Measurements from ENCODE around the gene CLDN10.
"Not testable (repeated sequence)": the region's sequence is repeated elsewhere in the genome, so short reads cannot be mapped to it uniquely, and the experiment has no call there.

The CLDN10 gene

GRCh38 chr13:95541911-95542474, 10.5 kb upstream of the CLDN10 start:
- no peak for DNase-seq

DNA sequence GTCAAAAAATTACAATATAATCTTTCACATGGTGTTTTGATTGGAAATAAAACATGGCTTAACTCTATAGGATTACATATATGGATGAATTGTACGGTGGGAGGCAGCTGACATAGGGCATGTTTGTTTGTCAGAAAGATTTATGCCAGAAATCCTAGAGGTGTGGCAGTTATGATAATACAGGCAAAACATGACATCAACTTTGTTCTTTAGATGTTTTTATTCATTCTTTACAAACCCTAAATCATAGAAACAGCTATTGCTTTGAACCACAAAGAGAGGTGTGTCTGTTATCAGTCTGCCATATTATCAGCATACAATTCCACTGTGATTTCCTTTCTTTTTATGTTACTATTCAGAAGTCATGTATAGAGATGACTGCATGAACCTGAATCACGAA, 8.2 kb upstream of the CLDN10 start:
- no peak for DNase-seq

- no peak for DNase-seq
These were observed 5.6 kb upstream of the CLDN10 start for GRCh38 chr13:95546919-95547318.

- DNase-seq: no peak
These were observed 4.9 kb upstream of the CLDN10 start for GRCh38 chr13:95547531-95548167.

DNA sequence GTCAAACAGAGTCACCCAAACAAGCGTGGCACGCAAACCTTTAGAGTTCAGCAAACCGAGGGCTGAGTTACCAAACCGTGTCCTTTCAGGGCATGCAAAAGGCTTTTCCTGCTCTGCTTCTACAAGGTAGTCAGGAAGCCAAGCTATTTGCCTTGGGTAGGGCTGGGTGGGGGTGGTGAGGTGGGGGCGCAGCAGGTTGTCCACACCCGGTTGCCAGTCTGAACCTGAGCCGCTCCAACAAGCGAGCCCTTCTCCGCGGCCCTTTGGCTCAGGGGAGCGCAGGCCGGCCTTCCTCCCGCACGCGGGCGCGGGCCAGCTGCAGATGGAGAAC, 347 bp upstream of the CLDN10 start:
- DNase-seq: no peak

DNA sequence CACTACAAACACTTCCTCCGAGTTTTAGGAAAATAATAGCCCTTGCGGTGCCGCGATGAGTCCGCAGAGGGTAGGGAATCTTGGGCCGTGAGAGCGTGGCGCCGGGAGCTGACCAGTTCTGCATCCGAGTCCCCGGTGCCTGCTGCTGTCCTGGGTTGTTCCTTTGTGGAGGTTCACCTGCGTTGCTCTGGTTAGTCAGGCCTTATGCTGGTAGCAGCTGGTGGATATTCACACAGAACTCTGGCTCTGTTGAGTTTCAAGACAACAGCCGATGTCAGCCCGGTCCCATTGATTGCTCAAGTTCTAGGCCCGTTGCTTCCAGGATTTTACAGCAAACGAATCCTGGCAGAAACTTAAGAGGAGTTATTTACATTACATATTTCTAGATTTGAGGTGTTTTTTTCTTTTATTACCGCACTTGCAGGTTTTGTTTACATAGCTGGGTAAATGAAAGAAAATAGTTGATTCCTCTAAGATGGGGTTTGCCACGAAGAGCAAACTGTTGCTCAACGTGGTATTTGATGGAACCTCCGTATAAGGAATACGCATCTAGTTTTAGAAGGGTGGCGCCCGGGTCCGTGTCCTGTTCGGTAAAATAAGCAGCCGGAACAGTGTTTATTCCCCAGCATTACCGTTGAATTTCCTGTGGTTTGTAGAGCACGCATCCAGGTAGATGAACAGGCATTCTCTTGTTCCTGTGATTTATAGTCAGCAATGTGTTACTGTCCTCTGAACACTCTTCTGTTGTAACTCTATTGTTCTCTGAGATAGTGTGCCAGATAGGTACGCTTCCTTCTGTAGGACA, 1.3 kb downstream of the CLDN10 start:
- DNase-seq: no peak

GRCh38 chr13:95557013-95557412, 4.5 kb downstream of the CLDN10 start:
- no peak for DNase-seq

DNA sequence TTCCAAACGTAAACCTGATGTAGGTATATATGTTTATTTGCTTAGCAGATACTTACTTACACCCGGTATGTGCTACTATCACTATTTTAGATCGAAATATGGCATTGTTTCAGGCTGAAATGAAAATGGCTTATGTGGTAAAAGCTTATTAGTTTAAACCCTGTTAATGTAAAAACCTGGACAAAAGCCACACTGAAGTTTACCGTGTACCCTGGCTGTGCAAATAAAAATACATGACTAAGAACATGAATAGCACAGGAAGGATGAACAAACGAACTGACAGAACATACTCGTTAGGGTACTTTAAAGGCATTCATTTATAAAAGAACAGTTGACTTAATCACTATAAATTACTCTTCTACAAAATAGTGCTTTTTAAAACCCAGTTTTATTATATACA, 6.6 kb downstream of the CLDN10 start:
- no peak for DNase-seq

- DNase-seq: no peak
These were observed 7.9 kb downstream of the CLDN10 start for GRCh38 chr13:95560387-95560786.

DNA sequence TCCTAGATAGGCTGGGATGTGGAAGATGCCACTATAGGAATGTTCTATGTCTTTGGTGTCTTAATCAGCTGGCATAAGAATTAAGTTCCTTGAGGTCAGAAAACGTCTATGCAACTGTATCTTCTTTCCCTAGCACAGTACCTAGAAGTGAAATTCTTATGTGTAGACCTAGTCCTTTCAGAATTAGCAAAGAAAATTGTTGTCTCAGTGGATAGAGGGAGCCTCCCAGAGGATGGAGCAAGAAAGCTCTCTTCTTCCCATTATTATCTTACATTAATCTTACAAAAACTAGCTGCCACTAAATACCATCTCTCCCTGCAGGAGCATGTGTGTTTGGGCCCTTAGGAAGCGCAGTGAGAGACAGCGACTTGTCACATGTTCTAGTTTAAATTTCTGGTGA, 11.6 kb downstream of the CLDN10 start:
- no peak for DNase-seq

- DNase-seq: no peak
These were observed 12.3 kb downstream of the CLDN10 start for GRCh38 chr13:95564733-95565291.

DNA sequence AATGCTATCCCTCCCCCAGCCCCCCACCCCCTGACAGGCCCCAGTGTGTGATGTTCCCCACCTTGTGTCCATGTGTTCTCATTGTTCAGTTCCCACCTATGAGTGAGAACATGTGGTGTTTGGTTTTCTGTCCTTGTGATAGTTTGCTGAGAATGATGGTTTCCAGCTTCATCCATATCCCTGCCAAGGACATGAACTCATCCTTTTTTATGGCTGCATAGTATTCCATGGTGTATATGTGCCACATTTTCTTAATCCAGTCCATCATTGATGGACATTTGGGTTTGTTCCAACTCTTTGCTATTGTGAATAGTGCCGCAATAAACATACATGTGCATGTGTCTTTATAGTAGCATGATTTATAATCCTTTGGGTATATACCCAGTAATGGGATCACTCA, 13.2 kb downstream of the CLDN10 start:
- DNase-seq: not testable (repeated sequence)

GRCh38 chr13:95568131-95568530, 15.6 kb downstream of the CLDN10 start:
- DNase-seq: no peak

DNA sequence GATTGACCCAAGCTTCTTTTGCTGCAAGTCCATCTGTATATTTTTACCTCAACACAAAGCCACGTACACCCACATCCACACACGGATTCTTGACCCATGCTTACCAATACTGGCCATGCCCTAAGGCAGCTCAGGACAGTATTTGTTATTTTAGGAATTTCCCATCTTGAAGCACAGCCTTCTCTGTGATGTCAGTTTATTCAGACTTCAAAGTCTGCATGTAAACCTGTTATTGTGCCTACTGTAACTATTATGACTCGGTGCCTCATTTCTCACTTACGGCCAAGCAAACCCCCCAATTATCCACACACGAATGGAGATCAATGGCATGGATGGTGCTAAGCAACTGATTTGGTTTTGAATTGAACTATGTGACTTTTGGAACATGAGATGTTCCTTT, 17.5 kb downstream of the CLDN10 start:
- no peak for DNase-seq

DNA sequence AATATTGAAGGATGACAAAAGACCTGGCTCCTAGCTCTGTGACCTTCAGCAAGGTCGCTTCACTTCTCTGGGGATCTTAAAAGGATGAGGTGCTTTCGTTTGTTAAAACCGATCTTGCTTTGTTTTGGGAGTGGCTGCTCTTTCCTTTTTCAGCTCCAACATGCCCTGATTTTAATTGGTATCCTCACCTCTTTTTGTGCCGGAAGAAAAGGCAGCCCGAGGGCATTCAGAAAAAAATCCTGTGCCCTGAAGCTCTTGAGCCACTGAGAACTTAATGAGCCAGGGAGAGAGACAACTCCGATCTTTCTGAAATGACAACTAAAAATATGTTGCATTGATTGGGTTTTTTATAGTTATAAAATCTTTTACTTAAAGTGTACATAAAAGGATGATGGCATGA, 19.4 kb downstream of the CLDN10 start:
- no peak for DNase-seq

DNA sequence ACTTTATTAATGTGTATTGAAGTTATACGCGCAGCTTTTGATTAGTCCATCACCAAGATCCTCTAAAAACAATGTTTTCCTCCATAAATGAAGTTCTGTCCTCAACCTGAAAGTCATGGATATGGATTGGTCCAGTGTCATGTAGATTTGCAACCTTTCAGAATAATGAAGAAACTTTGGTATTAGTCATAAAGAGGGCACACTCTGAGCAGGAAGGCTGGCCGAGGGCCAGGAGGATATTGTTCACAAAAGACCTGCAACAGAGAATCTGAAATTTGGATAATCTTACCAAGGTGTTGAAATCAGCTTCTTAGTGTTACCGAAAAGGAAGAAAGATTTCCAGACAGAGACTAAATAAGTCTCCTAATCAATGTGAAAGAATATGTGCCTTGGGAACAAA, 20.7 kb downstream of the CLDN10 start:
- DNase-seq: no peak

- DNase-seq: no peak
These were observed 26.8 kb downstream of the CLDN10 start for GRCh38 chr13:95579303-95579702.

DNA sequence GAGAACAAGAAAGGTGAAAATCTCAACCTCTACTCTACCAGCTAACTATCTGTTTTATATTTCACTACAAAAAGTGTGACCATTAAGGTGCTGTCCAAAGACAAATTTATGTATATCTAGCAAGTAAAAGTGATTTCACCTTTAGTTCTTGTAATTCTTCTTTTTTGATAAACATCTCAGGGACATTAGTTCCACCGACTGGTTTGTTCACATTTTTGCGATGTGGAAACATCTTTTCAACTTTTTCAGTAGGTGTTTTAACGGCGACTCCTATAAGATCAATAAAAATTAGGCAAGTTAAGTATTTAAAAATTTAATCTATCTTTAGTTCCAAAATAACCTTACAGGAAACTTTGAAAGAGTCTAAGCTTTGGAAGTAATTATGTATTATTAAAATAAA, 33.3 kb downstream of the CLDN10 start:
- DNase-seq: no peak

DNA sequence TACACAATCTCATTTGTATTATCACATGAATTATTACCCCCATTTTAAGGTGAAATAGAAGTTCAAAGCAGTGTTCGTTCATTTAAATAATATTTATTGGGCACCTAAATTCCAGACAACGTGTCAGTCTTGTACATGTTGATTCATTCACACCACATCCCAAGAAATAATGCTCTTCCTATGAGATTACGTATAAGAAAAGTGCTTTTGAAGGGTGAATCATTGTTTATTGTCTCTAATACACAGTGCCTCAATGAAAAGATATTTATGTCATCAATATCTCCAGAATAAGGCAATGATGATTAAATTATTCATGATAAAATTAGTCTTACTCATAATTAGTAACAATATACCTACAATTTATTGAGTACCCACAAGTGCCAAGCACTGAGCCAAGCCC, 35.6 kb downstream of the CLDN10 start:
- no peak for DNase-seq

DNA sequence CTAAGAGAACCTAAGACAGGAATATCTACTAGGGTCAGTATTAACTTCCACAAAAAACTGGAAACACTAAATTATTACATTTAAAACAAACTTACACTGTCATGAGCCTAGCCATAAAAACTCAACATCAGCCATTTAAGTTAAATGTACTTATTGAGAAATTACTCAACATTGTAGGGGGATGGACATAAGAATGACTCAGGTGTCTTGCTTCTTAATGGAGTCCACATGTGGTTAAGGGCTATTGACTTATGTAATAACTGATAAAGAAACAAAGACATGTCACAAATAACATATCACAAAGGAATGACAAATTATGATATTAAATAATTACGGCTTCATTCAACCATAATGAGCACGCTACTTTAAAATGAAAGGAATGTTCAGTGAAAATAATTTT, 36.2 kb downstream of the CLDN10 start:
- no peak for DNase-seq

DNA sequence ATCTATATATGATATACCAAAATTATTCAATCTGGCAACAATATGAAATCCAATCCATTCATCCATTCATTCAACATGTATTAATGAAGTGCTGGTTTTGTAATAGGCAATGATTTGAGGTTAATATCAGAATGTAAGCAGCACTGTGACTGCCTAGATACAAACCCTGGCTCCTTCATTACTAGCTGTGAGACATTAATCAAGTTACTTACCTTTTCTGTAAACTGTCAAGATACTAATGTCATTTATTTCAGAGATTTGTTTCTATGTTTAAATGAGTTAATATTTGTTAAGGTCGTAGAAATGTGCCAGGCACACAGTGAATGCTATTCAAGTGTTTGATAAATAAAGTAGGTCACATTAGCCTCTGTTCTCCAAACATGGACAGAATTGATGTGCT, 40.9 kb downstream of the CLDN10 start:
- DNase-seq: no peak

DNA sequence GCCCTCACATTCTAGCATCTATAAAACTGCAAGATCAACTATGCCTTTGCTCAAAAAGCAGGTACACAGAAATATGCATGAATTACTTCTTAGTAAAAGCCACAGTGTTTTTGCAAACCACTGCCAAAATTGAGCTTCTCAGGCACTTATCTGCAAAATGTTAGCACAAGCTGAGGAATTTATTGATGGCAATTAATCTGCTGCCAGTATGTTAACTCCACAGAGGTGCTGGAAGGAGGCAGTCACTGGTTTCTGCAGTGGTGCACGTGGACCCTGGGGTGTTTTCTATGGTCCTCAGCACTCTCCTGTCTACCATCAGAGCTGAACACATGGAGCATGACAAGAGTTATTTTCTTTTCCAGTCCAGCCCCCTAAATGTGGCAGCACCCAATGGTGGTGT, 44.2 kb downstream of the CLDN10 start:
- DNase-seq: no peak

GRCh38 chr13:95601216-95601615, 48.7 kb downstream of the CLDN10 start:
- no peak for DNase-seq

DNA sequence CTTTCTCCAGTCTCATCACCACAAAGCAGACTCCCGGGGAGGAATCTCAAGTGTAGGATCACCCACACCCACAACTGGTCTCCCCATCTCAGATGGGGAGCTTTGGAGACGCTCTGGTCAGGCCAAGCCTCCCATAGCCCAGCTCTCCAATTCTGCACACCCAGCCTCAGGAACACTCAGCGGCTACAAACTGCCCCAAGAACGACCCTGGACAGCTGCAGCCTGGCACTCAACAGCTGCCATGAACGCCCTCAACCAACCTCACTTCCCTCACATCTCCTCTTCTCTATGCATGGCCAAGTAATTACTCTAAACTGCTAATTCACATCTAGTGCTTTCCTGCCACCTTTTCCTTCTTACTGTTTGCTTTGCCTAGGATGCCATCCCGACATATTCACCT, 49.4 kb downstream of the CLDN10 start:
- DNase-seq: no peak
